Left ventricle myocardium inferior (tissue), 1 donor: ENCODE measurements around the gene COL4A5. TPM values are rescaled to one million over a fixed set of nuclear protein-coding genes. Genes with fewer than 3 reads are reported as not detected.

ENCODE experiments used
- DNase-seq: peaks from one replicate; pipeline ENCODE4 v3.0.0-alpha.2; 2020
- H3K27ac ChIP-seq: fragments of 200-600 bp; replicated peaks from 2 replicates; pipeline ENCODE4 v1.8.0; 2021
- H3K27me3 ChIP-seq: fragments of 200-600 bp; 2 replicates; pipeline ENCODE4 v1.8.0; 2021; ENCODE audit warnings: low read depth
- H3K36me3 ChIP-seq: fragments of 200-600 bp; 2 replicates; pipeline ENCODE4 v1.8.0; 2021
- H3K4me1 ChIP-seq: fragments of 200-600 bp; 2 replicates; pipeline ENCODE4 v1.8.0; 2021
- H3K4me3 ChIP-seq: fragments of 200-600 bp; 2 replicates; pipeline ENCODE4 v1.8.0; 2021; ENCODE audit warnings: mild to moderate bottlenecking, moderate library complexity
- H3K9me3 ChIP-seq: fragments of 200-600 bp; replicated peaks from 2 replicates; pipeline ENCODE4 v1.8.0; 2021
- intact Hi-C: fragments of 100-400 bp; cut with micrococcal nuclease; formaldehyde crosslinking; loops from one replicate; pipeline ENCODE4 v1.11.0; 2022
- total RNA-seq: library from RNA; stranded (reverse); fragmentation: NEBNext Ultra II Directional; extraction: Animal tissue kit (Norgen Biotek cat#: 25700); gene quantifications from one replicate; pipeline ENCODE4 v1.2.1, GENCODE V29; 2021
- TF ChIP-seq, protein P1 (sequence below): fragments of 200-600 bp; IDR thresholded peaks from 2 replicates; pipeline ENCODE4 v1.8.0; 2021; ENCODE audit warnings: antibody characterized with exemption, mild to moderate bottlenecking, borderline replicate concordance
- donor health status: DM: no; HTN: yes; CAD: no; lungs with severe emphysema.

The COL4A5 gene
- total RNA-seq, 1 donor from 2014 or later = 10.8 TPM

DNA sequence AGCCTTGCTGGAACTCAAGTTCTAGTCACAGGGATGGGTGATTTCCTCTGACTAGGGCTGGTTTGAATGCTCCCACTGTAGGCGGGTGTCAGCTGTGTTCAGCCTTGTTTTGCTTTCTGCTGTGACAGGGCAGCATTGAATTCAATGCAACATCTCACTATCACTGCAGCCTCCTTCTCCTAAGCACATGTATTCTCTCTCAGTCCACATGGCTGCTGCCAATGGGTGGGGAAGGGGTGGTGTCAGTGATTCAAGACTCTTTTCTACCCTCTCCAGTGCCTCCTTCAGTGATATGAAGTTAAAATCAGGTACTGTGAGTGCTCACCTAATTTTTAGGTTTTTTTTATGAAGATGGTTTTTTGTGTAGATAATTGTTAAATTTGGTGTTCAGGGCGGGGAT, 46.3 kb downstream of the COL4A5 start:
- H3K36me3 ChIP-seq = no peaks in the 10 kb centered on the region
- H3K27me3 ChIP-seq = no peaks in the 10 kb centered on the region
- no peaks in the 10 kb centered on the region for H3K9me3 ChIP-seq
- no peak for DNase-seq
- intact Hi-C loops = no loop called here
- TF ChIP-seq, protein P1, sequence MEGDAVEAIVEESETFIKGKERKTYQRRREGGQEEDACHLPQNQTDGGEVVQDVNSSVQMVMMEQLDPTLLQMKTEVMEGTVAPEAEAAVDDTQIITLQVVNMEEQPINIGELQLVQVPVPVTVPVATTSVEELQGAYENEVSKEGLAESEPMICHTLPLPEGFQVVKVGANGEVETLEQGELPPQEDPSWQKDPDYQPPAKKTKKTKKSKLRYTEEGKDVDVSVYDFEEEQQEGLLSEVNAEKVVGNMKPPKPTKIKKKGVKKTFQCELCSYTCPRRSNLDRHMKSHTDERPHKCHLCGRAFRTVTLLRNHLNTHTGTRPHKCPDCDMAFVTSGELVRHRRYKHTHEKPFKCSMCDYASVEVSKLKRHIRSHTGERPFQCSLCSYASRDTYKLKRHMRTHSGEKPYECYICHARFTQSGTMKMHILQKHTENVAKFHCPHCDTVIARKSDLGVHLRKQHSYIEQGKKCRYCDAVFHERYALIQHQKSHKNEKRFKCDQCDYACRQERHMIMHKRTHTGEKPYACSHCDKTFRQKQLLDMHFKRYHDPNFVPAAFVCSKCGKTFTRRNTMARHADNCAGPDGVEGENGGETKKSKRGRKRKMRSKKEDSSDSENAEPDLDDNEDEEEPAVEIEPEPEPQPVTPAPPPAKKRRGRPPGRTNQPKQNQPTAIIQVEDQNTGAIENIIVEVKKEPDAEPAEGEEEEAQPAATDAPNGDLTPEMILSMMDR = no peak
- H3K4me3 ChIP-seq = no peak overlapping the region
- H3K27ac ChIP-seq = no peak overlapping the region
- H3K4me1 ChIP-seq = no peaks in the 10 kb centered on the region

GRCh38 chrX:108494406-108495090, 54.9 kb downstream of the COL4A5 start:
- no peak overlapping the region for H3K27ac ChIP-seq
- no peak overlapping the region for H3K4me3 ChIP-seq
- no peaks in the 10 kb centered on the region for H3K4me1 ChIP-seq
- H3K36me3 ChIP-seq = no peaks in the 10 kb centered on the region
- H3K27me3 ChIP-seq = no peaks in the 10 kb centered on the region
- TF ChIP-seq, protein P1 = no peak
- intact Hi-C loops = no loop called here
- no peaks in the 10 kb centered on the region for H3K9me3 ChIP-seq
- no peak for DNase-seq

GRCh38 chrX:108511721-108512120, 72.1 kb downstream of the COL4A5 start:
- no peaks in the 10 kb centered on the region for H3K4me1 ChIP-seq
- no peak for DNase-seq
- H3K4me3 ChIP-seq = no peak overlapping the region
- no peaks in the 10 kb centered on the region for H3K9me3 ChIP-seq
- H3K27me3 ChIP-seq = no peaks in the 10 kb centered on the region
- intact Hi-C loops = no loop called here
- TF ChIP-seq, protein P1 = no peak
- H3K36me3 ChIP-seq = no peaks in the 10 kb centered on the region
- H3K27ac ChIP-seq = no peak overlapping the region

DNA sequence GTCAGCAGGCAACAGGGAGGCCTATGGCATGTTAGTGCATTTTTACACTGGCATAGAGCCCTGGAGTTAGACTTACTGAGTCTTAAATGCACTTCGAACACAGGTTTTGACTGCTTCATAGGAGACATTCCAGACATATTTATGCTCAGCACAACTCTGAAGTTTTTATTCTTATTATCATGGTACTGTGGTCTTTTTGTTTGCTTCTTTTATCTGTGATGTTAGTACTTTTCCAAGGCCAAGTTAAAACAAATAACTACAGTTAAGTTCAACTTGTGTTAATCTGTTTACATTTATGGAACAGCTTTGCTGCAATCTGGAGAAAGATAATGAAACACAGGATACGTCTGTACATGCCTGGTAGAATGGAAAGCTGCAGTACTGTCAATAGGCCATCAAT, 76.5 kb downstream of the COL4A5 start:
- Histone ChIP-seq H3K4me3 (no peak overlapping the region), H3K4me1 (no peaks in the 10 kb centered on the region), H3K36me3 (no peaks in the 10 kb centered on the region), H3K27me3 (no peaks in the 10 kb centered on the region), H3K9me3 (no peaks in the 10 kb centered on the region), H3K27ac (no peak overlapping the region)
- DNase-seq = no peak
- TF ChIP-seq, protein P1 = no peak
- intact Hi-C loops = no loop called here

- Histone ChIP-seq H3K4me1 (no peaks in the 10 kb centered on the region), H3K9me3 (no peaks in the 10 kb centered on the region), H3K27me3 (no peaks in the 10 kb centered on the region), H3K36me3 (no peaks in the 10 kb centered on the region), H3K27ac (no peak overlapping the region), H3K4me3 (no peak overlapping the region)
- TF ChIP-seq, protein P1 = no peak
- DNase-seq = no peak
- intact Hi-C loops = no loop called here
Measured at GRCh38 chrX:108527724-108528123, 88.1 kb downstream of the COL4A5 start.
